Karpas-422 (cell line): Measurements from ENCODE around the gene CLRN3. TPM values are rescaled to one million over a fixed set of nuclear protein-coding genes. Genes with fewer than 3 reads are reported as not detected.

ENCODE experiments used
- DNase-seq: peaks from one replicate; pipeline ENCODE4 v3.0.0-alpha.2; 2015
- H2AFZ ChIP-seq: fragments of 200-600 bp; sonication (generic); 2 replicates; pipeline ENCODE4 v1.6.1; 2014; ENCODE audit warnings: antibody characterized with exemption, low read length, mixed read lengths
- H3K27ac ChIP-seq: fragments of 200-600 bp; sonication (generic); 2 replicates; pipeline ENCODE4 v1.5.1; 2014; ENCODE audit warnings: mild to moderate bottlenecking, low read length, moderate library complexity
- H3K27me3 ChIP-seq: fragments of 200-600 bp; sonication (generic); 2 replicates; pipeline ENCODE4 v1.6.1; 2014; ENCODE audit warnings: low read length, mixed read lengths
- H3K36me3 ChIP-seq: fragments of 200-600 bp; sonication (generic); 2 replicates; pipeline ENCODE4 v1.6.1; 2014; ENCODE audit warnings: low read length, mixed read lengths; ENCODE audit not compliant: insufficient read depth
- H3K4me1 ChIP-seq: fragments of 200-600 bp; sonication (generic); 2 replicates; pipeline ENCODE4 v1.6.1; 2014; ENCODE audit warnings: mild to moderate bottlenecking, low read length, mixed read lengths
- H3K4me2 ChIP-seq: fragments of 200-600 bp; sonication (generic); 2 replicates; pipeline ENCODE4 v1.6.1; 2014; ENCODE audit warnings: low read length, low read depth, mild to moderate bottlenecking; ENCODE audit not compliant: poor library complexity, severe bottlenecking
- H3K4me3 ChIP-seq: fragments of 200-600 bp; sonication (generic); 2 replicates; pipeline ENCODE4 v1.5.1; 2014; ENCODE audit warnings: mild to moderate bottlenecking, antibody characterized with exemption, low read length, mixed read lengths
- H3K79me2 ChIP-seq: fragments of 200-600 bp; sonication (generic); 2 replicates; pipeline ENCODE4 v1.6.1; 2014; ENCODE audit warnings: mild to moderate bottlenecking, low read length, mixed read lengths
- H3K9ac ChIP-seq: fragments of 200-600 bp; sonication (generic); 2 replicates; pipeline ENCODE4 v1.6.0; 2014; ENCODE audit warnings: low read length
- H3K9me2 ChIP-seq: fragments of 200-600 bp; sonication (generic), shearing (Covaris generic); replicated peaks from 2 replicates; pipeline ENCODE4 v1.6.0; 2014; ENCODE audit warnings: mild to moderate bottlenecking, low read length, moderate library complexity; ENCODE audit not compliant: insufficient read depth
- H3K9me3 ChIP-seq: fragments of 300-700, 200-600 bp; sonication (generic); 2 replicates; pipeline ENCODE4 v1.6.1; 2014; ENCODE audit warnings: low read length, mixed read lengths
- H4K20me1 ChIP-seq: fragments of 200-600 bp; sonication (generic); 2 replicates; pipeline ENCODE4 v1.6.1; 2014; ENCODE audit warnings: mild to moderate bottlenecking, antibody characterized with exemption, low read length, low read depth; ENCODE audit not compliant: insufficient read depth
- total RNA-seq: library from RNA; depleted of rRNA; stranded (reverse); fragments of >200 nt; shearing (Covaris generic); gene quantifications from 2 replicates; pipeline ENCODE4 v1.2.3, GENCODE V29; 2014; ENCODE audit warnings: low replicate concordance

CLRN3 gene
- total RNA-seq, 1 experiment from 2014 or later: not detected

DNA sequence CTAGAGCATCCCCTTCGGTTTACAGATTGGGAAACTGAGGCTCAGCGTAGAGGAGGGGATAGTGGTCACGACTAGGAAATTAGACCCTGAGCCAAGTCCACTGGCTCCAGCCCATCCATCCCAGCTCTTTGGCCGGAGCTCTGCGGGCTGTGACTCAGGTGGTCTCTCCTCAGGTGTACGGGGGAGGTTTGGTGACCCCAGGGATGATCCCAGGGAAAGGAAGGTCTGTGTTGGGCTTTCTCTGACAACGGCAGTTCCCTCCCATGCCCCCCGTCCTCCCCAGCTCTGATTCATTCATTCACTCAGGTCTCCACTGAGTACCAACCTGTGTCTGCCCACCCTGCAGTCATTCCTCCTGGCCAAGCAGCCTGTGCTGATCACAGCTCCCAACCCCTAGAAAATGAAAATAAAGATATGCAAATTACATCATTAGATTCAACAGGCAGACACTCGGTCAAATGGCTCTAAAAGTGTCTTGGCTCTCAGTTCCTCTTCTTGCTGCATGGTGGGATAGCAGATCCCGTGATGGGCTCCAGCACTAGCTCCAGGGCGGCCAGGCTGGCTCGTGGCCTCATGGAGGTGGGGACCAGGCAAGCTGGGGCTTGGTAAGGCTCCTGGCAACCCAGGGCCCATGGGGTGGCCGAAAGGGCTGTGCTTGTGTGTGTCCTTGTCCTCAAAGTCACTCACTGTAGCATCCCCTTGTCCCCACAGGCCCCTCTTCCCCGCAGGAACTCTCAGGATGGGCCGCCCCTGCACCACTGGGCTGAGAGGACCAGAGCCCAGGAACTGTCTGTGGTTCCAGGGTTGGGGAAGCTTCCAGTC, 37.8 kb downstream of the CLRN3 start:
- H3K79me2 ChIP-seq: no peaks in the 10 kb centered on the region
- peak overlapping the region; percentile 65 for H3K4me2 ChIP-seq
- H3K9me3 ChIP-seq: no peaks in the 10 kb centered on the region
- no peaks in the 10 kb centered on the region for H3K27me3 ChIP-seq
- DNase-seq: peak; percentile 80
- no peaks in the 10 kb centered on the region for H4K20me1 ChIP-seq
- peak overlapping the region; percentile 37; the same call in 1 of the 2 replicates for H3K4me3 ChIP-seq
- 0 out of 2 replicates have a peak overlapping the region, but pooled peaks have one; percentile 20 for H3K9ac ChIP-seq
- H3K27ac ChIP-seq: no peak overlapping the region
- no peak overlapping the region for H2AFZ ChIP-seq
- no peaks in the 10 kb centered on the region for H3K9me2 ChIP-seq
- H3K4me1 ChIP-seq: peaks cover 29% of the 10 kb centered on the region
- H3K36me3 ChIP-seq: no peaks in the 10 kb centered on the region

DNA sequence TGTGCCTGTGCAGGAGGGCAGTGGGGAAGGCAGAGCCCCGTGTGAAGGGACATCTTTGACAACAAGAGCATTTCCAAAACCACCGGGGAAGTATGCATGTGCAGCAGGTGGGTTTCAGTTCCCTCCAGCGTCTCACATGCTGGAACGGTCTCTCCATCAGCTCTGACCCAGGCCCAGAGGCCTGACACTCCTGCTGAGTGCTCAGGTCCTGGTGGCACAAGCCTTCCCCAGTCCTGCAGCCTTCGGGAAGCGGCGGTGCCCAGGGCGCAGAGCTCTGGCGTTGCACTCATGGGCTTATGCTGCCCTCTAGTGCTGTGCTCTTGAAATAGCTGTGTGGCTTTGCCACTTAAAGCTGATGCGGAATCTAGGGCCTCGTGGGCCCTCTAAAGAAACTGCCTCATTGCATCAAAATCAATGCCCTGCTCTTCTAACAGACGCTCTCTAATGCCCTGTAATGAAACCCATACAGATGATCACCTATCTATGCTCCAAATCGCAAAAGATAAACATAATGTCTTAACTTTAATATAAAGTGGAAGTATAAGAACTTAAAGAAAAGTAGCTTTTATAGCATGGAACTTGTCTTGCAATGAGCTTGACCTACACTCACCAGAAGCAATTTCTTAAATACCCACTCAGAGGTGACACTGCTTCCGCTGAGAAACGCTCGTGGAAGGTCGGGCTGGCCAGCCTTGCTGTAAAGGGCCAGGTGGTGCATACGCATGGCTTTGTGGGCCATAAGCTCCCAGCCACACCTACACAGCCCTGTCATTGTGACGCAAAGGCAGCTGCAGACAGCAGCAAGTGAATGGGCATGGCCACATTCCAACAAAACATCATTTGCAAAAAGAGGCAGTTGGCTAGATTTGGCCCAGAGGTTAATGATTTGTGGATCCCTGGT, 38.6 kb downstream of the CLRN3 start:
- no peaks in the 10 kb centered on the region for H3K9me3 ChIP-seq
- peak overlapping the region; percentile 37; the same call in 1 of the 2 replicates for H3K4me3 ChIP-seq

GRCh38 chr10:127852456-127852855, 40.3 kb downstream of the CLRN3 start:
- H3K79me2 ChIP-seq: no peaks in the 10 kb centered on the region
- peaks cover 29% of the 10 kb centered on the region for H3K4me1 ChIP-seq
- no peak overlapping the region for H2AFZ ChIP-seq
- H3K9me2 ChIP-seq: no peaks in the 10 kb centered on the region
- no peaks in the 10 kb centered on the region for H3K36me3 ChIP-seq
- no peaks in the 10 kb centered on the region for H3K27me3 ChIP-seq
- no peak overlapping the region for H3K4me2 ChIP-seq
- no peak overlapping the region for H3K9ac ChIP-seq
- DNase-seq: no peak
- no peak overlapping the region for H3K4me3 ChIP-seq
- no peaks in the 10 kb centered on the region for H3K9me3 ChIP-seq
- no peak overlapping the region for H3K27ac ChIP-seq
- no peaks in the 10 kb centered on the region for H4K20me1 ChIP-seq

More for the DNA sequence above, 38.6 kb downstream of the CLRN3 start:
- Histone ChIP-seq H3K4me2 (peak overlapping the region; percentile 65), H3K27me3 (no peaks in the 10 kb centered on the region), H3K4me1 (peaks cover 29% of the 10 kb centered on the region), H3K36me3 (no peaks in the 10 kb centered on the region), H4K20me1 (no peaks in the 10 kb centered on the region), H3K9ac (no peak overlapping the region; the same call in 1 of the 2 replicates), H3K27ac (no peak overlapping the region), H2AFZ (no peak overlapping the region; the same call in 1 of the 2 replicates), H3K79me2 (no peaks in the 10 kb centered on the region), H3K9me2 (no peaks in the 10 kb centered on the region)
- DNase-seq: peak; percentile 81

DNA sequence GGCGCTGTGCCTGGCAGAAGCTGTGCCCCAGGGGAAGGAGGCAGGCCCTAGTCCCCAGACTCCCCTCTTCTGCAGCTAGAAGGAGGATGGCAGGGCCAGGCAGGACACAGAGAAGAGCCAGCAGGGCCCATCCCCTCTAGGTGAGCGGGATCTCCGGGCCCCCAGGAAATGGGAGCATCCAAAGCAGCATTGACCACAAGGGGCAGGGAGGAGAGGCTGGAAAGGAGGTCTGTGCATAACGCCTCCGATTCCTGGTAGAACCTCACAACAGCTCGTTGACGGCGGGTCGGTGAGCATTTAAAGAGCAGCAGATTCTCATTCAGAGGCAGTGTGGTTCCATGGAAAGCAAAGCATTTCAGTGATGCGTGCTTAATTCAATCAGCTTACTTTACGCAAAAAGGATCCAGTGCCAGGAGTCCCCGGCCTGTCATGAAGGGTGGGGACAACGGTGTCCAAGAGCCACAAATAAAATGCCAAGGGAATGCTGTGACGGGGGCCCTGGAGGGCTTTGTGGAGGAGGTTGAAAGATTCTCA, 41.0 kb downstream of the CLRN3 start:
- Histone ChIP-seq H3K4me3 (no peak overlapping the region), H2AFZ (no peak overlapping the region), H3K9me2 (no peaks in the 10 kb centered on the region), H4K20me1 (no peaks in the 10 kb centered on the region), H3K36me3 (no peaks in the 10 kb centered on the region), H3K9me3 (no peaks in the 10 kb centered on the region), H3K9ac (no peak overlapping the region), H3K79me2 (no peaks in the 10 kb centered on the region), H3K4me2 (no peak overlapping the region), H3K27me3 (no peaks in the 10 kb centered on the region), H3K4me1 (peaks cover 29% of the 10 kb centered on the region), H3K27ac (no peak overlapping the region)
- DNase-seq: no peak

GRCh38 chr10:127850944-127851343, 41.8 kb downstream of the CLRN3 start:
- no peaks in the 10 kb centered on the region for H3K79me2 ChIP-seq
- no peaks in the 10 kb centered on the region for H4K20me1 ChIP-seq
- H3K27me3 ChIP-seq: no peaks in the 10 kb centered on the region
- no peak overlapping the region for H3K4me3 ChIP-seq
- no peak overlapping the region for H3K4me2 ChIP-seq
- H3K36me3 ChIP-seq: no peaks in the 10 kb centered on the region
- H3K9me2 ChIP-seq: no peaks in the 10 kb centered on the region
- H3K9me3 ChIP-seq: no peaks in the 10 kb centered on the region
- no peak overlapping the region for H2AFZ ChIP-seq
- no peak overlapping the region for H3K9ac ChIP-seq
- no peak for DNase-seq
- H3K4me1 ChIP-seq: peaks cover 29% of the 10 kb centered on the region
- H3K27ac ChIP-seq: no peak overlapping the region

GRCh38 chr10:127849921-127850320, 42.8 kb downstream of the CLRN3 start:
- H3K27ac ChIP-seq: no peak overlapping the region
- no peaks in the 10 kb centered on the region for H3K9me3 ChIP-seq
- no peak for DNase-seq
- no peak overlapping the region for H2AFZ ChIP-seq
- H3K4me3 ChIP-seq: no peak overlapping the region
- H3K36me3 ChIP-seq: no peaks in the 10 kb centered on the region
- H3K4me2 ChIP-seq: no peak overlapping the region
- no peaks in the 10 kb centered on the region for H3K27me3 ChIP-seq
- H3K9ac ChIP-seq: no peak overlapping the region
- H3K4me1 ChIP-seq: peaks cover 24% of the 10 kb centered on the region
- no peaks in the 10 kb centered on the region for H3K9me2 ChIP-seq
- no peaks in the 10 kb centered on the region for H3K79me2 ChIP-seq
- no peaks in the 10 kb centered on the region for H4K20me1 ChIP-seq

DNA sequence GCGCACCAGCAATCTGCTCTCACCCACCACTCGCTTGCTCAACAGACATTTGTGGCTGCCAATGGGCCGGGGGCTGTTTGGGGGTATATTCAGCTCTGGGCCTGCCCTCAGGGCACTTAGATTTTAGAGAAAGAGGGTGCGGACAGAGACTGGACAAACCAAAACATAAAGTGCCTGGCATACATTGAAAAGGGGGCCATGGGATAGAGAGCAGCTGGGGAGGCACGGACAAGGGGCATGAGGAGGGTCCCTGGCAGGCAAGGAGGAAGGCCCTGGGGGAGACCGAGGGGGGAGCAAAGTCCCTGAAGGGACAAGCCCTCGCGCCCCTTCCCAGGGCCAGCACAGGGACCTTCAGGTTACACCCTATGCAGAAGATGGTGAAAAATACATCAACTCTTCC, 43.5 kb downstream of the CLRN3 start:
- Histone ChIP-seq H3K36me3 (no peaks in the 10 kb centered on the region), H3K27ac (no peak overlapping the region), H3K79me2 (no peaks in the 10 kb centered on the region), H3K27me3 (no peaks in the 10 kb centered on the region), H3K9me2 (no peaks in the 10 kb centered on the region), H3K9ac (no peak overlapping the region), H3K4me2 (no peak overlapping the region), H3K4me1 (peaks cover 17% of the 10 kb centered on the region), H3K4me3 (no peak overlapping the region), H3K9me3 (no peaks in the 10 kb centered on the region), H4K20me1 (no peaks in the 10 kb centered on the region), H2AFZ (no peak overlapping the region)
- DNase-seq: no peak

GRCh38 chr10:127848226-127848625, 44.5 kb downstream of the CLRN3 start:
- Histone ChIP-seq H4K20me1 (no peaks in the 10 kb centered on the region), H3K79me2 (no peaks in the 10 kb centered on the region), H3K4me1 (peaks cover 7% of the 10 kb centered on the region), H3K27me3 (no peaks in the 10 kb centered on the region), H3K9me2 (no peaks in the 10 kb centered on the region), H3K36me3 (no peaks in the 10 kb centered on the region), H3K27ac (no peak overlapping the region), H3K9ac (no peak overlapping the region), H3K4me2 (no peak overlapping the region), H3K4me3 (no peak overlapping the region), H2AFZ (no peak overlapping the region), H3K9me3 (no peaks in the 10 kb centered on the region)
- no peak for DNase-seq
